NOMO-1 (cell line): ENCODE results near the gene LARGE1.

Source experiments
- DNase-seq, 2 experiments: peaks; one replicate each; lab custom pipeline; 2025; ENCODE audit not compliant: unreplicated experiment in 2 of 2; lab: John Stamatoyannopoulos, UW

Gene LARGE1

DNA sequence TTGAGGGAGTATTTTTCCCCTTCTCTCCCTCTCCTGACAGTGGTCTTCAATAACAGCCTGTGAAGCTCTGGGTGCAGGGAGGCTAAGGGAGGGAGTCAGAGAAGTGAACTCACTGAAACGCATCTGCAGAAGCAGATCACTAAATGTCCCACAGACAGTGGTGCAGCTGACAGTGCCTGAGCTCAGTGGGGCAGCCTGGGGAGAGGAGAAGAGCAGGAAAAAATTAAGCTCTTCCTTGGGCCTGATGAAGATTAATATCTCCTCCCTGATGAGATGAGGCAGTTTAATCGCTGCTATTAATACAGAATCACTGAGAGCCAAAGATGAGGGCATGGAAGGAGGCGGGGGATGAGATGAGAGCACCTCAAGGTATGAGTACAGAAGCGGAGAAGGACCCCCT is 180.8 kb downstream of the LARGE1 start:
- DNase-seq: no peak

DNA sequence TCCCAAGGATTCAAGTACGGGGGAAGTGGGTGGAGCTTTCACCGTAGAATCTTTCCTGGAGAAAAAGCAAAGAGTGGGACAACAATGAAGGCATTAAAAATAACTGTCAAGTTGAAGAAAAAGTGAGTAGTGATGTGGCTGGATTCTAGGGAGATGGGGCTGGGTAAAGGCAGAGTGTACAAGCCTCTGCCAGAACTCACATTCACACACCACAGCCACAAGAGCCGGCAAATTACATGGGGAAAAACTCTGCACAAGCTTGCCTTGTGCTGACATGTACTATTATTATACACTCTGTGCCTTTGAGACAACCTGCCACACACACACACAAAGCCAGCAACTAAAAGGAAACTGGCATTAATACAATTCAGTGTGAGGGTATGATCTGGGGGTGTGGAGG is 182.6 kb downstream of the LARGE1 start:
- no peak for DNase-seq

DNA sequence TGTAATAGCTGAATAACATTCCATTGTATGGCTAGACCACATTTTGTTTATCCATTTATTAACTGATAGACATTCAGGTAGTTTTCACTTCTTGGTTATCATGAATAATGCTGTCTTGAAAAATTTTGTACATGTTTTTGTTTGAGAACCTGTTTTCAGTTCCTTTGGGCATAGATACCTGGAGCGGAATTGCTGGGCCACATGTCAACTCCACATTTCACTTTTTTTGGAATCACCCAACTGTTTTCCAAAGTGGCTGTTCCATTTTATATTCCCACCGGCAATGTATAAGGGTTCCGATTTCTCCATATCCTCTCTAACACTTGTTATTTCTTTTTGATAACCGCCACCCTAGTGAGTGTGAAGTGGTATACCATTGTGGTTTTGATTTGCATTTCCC is 184.3 kb downstream of the LARGE1 start:
- DNase-seq: no peak

DNA sequence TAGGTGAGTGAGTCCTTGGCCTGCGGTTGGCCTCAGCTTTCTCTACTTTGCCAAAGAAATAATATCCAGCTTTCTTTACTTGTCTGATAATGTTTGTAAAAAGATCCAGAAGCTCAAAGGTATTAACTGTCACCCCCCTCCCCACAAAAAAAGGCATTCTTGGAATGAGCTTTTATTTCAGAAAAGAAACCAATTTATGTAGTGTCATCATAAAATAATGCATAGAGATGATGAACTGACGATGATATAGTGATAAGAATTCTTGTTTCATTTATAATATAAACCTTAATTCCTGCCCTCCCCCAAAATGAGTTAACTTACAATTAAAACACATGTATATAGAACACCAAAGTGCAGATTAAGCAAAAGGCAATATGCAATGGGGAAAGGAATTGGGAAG is 191.4 kb downstream of the LARGE1 start:
- DNase-seq: no peak

DNA sequence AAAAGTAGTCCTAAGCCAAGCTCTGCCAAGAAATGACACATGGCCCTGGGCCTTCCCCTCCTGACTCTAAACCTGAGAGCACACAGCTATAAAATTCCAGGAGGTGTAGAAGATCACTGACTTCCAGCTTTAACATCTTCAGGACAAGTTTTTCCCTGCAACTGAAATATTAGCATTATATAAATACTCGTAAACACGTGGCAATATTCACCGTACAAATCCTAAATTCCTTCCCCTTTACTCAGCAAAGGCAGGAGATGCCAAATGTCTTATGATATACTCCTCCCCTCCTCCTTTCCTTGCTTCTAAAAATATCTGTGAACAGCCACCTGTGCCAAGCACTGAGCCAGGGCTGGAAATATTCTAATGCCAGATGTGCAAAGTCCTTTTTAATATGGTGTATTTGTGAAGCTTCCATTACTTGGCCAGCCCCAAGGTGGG is 194.0 kb downstream of the LARGE1 start:
- DNase-seq: no peak

DNA sequence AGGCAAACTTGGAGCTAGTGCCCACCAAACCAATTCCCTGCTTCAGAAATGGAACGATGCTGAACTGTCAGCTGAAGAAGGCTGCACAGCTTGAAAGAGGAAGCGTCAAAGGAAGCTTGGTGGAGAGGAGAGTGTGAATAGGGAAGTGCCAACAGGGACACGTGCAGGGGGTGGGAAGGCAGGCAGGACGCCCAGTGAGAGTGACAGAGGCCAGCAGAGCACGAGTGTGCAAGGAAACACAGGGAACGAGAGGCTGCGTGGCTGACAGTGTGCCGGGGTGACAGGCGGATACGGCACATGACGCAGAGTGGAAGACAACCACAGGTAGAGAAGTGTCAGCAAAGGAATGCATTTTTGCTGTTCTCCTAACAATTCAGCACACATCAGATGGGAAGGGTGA is 196.4 kb downstream of the LARGE1 start:
- no peak for DNase-seq

DNA sequence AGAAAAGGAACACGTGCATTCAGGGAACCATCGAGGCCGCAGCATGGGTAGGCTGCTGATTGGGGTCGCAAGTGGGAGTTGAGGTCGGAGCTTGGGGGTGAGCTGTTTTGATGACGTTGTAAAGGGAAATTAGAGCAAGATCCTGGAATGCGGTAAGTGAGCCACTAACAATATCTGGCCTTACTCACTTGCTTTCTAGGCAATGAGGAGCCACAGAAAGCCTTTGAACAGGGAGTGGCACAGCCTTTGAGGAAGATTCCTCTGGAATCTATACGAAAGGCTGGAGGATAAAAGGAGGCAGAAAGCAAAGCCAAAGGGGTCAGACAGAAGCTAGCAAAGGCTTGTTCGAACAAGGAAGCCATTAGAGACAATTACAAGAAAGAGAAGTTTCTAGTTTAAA is 197.5 kb downstream of the LARGE1 start:
- DNase-seq: no peak

DNA sequence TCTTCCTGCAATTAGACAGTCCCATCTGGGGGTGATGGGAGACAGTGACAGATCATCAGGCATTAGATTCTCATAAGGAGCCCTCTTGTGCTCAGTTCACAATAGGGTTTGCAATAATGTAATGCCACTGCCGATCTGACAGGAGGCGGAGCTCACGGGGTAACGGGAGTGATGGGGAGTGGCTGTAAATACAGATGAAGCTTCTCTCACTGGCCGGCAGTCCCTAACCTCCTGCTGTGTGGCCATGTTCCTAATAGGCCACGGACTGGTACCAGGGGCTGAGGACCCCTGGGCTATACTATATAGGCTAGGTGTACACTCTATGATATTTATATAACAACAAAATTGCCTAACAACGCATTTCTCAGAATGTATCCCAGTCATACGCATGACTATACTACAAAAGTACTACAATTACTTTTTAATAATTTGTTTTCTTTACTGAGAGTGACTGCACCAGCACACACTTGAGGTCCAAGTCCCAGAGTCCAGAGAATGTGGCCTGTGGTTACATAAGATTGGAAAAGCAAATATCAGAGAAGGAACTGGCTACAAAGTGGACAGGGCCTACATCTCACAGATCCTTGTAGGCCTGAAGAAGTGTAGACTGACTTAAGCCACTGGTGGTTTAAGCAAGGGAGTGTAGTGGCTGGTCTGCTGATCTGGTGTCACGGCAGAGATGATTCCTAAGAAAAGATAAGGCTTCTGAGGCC is 200.0 kb downstream of the LARGE1 start:
- DNase-seq: no peak

DNA sequence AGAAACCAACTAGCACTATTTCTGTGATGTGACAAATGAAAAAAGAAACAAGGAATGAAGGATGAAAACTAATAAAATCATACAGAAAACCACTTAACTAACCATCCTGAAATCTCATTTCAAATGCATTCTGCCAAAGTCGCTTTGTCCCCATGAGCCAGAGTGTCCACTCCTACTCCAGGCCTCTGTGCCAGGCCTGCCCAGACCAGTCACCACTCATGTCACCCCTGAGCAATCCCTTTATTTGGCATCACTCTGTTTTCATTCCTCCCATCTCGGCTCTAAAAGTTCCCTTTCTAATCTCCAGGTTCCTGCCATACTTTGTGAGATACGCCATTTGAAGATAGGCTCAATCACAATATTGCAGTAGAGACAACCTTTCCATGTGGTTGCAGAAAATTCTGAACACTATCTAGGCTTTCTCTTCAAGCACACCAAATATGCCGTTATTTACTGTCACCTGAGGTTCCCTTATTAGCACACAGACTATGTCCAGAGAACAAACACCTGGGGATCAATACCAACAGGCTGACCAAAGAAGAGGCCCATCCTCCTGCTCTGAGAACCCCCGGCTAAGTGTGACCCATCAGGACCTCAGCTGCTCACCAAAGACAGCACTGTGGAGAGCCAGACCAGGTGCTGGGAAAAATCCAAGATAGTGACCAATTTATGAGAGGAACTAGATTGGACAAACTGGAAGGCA is 202.4 kb downstream of the LARGE1 start:
- DNase-seq: no peak

DNA sequence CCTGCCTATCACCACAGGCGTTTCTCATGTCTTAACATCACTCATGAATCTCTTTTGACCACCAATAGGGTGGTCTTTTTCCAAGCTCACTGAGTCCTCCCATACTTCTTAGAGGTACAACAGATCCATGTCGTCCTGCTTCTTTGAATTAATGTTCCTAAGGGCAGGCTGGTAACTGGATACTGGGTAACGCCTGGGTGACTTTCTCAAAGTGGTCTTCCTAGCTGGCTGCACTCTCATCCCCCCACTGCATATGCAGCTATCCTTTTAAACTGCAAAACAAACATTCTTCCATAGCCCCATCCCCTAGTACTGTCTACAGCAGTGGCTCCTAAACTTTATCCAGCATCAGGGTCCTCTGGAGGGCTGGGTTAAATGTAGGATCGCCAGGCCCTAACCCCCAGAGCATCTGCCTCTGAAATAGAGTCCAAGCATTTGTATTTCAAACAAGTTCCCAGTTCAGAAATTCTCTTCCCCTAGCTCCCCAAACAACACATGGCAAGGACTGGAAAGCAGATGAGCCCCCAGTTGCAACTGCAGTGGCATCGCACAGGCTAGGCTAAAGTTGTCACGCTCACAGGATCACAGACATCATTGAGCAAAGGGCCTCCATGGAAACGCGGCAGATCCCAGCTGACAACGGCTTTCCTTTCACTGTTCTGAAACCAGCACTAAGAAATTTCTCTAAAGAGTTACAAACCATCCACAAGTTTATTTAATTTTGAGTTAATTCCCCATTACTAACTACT is 204.9 kb downstream of the LARGE1 start:
- DNase-seq: no peak

DNA sequence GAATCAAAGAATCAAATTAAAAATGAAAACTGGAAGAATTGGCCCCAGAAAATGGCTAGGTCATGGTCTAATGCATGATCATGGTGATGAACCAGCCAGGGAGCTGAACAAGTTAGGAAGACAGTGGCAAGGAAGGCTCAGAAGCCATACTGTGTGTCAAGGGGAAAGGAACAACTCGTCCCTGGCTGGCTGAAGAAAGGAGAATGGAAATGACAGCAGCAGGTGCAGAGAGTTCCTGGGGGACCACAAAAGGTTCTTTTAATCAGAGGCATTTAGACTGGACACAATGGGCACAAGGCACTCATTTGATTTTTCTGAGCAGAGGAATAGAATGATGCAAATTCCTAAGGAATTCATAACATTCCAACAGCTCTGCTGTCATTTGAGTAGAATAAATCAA is 209.9 kb downstream of the LARGE1 start:
- DNase-seq: no peak

DNA sequence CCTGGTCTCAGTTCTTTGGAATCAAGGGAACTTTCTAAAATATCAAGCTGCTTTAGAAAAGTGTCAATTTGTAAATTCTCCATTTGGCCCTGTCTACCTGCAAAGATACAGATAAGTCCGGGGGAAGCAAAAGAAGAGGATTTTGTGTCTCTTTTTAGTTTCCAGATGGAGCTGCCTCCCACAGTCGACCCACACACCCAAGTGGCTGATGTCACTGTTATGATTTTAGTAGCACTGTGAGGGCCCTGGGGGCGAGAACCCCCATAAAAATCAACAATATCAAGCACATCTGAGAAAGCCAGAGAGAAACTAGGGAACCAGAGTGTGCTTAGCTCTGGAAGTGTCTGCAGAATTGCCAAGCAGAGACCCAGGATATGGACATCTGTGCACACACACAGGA is 212.7 kb downstream of the LARGE1 start:
- DNase-seq: no peak

DNA sequence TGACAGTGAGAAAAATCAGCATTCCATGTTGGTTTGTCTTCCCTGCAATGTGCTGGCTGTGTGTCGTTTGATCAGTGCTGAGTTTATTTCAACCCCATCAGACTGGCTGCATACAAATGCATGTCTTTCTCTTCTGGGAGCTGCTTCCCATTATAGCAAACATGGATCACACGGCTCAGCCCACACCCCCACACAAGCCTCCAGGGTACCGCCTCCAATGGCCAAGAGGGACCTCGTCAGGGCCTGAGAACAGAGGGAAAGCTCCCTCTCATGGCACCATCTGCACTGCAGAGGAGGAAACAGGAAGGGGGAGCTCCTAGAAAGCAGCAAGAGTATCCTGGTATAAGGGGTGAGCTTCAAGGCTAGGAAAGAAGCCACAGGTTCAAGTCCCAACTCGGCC is 214.2 kb downstream of the LARGE1 start:
- no peak for DNase-seq

DNA sequence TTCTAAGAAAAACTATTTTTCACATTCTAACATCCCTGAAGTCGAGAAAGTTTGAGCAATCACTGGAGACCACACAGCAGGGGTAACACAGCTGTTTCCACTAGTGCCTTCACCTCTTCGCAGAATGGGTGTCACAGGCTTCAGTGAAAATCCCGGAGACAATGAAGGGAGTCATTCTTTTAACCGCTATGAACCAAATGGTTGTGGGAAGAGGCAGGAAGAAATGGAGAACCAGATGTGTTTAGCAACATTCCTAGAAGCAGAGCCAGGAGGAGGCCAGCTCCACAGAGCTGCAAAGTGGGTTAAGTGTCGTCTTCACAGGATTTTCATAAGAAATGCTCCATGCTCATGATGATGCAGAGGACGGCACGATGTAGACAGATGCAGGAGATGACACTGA is 221.1 kb downstream of the LARGE1 start:
- no peak for DNase-seq

DNA sequence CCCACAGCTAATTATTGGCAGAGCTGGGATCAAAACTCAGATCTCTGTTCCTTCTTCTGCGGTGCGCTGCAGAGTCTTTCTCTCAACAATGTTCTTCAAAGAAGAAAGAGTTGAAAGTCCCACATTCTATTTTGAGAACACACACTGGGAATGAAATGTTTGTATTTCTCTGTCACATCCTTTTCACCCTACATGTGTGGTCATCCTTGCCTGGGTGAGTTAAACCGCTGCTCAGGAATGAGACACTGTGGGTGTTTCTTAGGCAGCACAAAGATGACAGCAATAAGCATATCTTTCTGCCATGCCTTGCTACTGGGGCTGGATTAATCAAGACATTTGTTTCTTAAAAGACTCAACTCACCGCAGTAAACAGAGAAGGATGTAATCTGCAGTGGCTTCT is 222.6 kb downstream of the LARGE1 start:
- no peak for DNase-seq

DNA sequence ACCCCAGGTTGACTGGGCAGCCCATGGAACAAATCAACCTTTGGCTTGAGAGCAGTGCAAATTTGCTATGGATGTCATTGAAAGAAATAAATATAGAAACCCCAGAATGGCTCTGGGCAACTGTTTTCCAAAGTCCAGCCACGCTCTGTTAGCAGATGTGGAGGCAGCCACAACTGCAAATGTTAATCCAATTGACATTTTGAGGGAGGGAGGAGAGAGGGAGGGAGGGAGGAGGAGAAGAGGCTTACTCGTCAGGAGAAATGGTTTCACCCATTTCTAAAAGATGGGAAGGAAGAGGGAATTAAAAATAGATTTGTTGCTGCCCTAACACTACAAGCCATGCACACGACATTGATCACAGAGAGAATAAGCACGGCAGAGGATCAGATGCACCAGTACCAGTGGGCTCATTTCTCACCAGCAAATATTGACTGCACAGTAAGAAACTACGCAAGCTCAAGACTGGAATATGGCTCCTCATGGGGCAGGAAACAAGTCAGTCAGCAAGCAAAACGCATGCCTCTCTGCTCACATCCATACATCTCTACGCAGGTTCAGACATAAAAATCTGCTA is 229.1 kb downstream of the LARGE1 start:
- no peak for DNase-seq

DNA sequence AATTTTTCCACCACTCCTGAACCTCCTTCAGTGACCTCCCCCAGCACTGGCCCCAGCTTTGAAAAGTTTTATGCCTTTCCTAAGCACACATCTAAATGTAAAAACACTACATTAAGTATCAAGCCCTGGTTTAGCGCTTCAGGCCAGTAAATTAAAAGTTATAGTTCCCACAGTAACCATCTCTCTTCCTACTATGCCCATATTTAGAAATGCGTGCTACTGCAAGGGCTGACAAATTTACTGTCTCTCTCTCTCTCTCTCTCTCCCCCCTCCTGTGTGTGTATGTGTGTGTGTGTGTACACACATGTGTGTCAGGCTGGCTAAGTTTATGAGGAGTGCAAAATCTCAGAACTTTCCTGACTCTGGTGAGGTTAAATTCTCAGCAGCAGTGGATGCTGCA is 231.4 kb downstream of the LARGE1 start:
- DNase-seq: no peak

DNA sequence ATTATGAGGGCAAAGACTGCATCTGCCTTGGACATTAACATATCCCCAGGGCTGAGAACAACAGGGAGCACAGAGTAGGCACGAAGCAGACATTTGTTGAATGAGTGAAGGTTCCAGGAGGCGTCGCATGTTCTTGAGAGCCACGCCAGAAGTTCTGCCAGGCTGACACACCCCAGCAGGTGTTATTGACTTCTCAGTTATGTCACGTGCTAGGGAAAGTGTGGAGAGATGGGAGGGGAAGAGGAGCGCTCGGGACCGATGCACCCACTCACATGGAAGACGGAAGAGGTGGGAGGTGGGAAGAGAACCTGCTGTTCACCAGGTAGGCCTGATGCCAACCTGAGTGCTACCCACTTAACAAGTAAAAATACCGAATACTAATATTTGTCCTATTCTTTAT is 232.8 kb downstream of the LARGE1 start:
- DNase-seq: no peak

DNA sequence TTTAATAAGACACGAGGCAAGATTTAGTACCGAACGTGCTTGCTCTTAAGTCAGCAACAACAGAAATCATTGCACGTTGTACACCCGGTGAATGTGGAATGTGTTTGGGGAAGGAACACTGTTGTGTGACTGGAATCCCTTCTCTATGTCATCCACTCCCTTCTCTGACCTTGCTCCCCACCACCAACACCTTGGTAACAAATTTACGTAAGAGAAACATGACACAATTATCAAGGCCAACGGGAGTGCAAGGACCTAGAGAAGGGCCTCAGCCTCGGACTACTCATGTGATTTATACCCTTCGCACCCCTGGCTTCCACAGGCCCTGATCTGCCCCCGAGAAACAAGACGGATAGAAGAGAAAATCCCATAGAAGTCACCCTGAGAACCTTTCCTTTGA is 236.2 kb downstream of the LARGE1 start:
- no peak for DNase-seq

DNA sequence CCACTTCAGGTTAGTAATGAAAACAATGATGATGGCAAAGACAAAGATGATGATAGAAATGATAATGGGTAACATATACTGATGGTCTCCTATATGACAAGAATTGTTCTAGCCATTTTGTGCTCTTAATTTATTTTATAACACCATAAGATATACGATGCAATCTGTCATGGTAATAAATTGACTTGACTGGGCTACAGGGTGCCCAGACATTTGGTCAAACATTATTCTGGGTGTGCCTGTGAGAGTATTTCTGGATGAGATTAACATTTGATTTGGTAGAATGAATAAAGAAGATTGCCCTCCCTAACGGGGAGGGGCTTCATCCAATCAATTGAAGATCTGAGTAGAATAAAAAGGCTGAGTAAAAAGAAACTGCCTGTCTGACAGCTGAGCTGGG is 237.3 kb downstream of the LARGE1 start:
- no peak for DNase-seq

DNA sequence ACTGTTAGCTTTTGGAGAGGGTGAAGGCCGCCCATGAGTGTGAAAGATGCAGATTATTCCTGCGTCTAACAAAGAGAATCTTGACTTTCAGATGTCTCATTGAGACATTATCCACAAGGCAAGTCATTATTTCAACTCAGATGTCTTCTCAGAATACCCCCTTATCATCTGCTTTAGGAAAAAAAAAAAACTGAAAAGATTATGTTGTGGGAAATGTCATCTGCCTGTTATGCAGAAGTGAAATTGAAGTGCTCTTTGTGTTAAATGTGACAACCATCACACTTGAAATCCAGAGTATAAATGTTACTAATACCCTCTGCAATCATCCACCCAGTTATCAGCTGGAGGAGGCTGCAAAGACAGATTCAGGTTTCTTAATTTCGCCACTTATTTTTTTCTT is 239.6 kb downstream of the LARGE1 start:
- no peak for DNase-seq

DNA sequence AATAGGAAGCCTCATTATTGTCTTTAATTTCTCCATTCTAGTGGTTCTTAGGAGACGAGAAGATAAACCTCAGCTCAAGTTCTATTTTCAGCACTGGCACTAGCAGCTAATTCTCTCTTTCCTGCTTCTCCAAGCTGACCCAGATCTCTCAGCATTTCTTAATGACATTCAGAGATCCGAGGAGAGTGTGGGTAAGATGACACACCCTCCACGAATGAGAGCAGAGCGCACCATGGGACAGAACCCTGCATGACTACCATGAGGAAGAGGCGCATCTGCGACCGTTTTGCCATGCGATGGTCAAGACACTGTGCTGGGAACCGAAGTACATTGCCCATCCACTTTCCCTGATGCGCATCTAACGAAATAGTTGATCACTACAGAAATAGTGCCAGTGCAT is 241.8 kb downstream of the LARGE1 start:
- DNase-seq: no peak
